ENCODE measurements around the gene MYO6.

The MYO6 gene

DNA sequence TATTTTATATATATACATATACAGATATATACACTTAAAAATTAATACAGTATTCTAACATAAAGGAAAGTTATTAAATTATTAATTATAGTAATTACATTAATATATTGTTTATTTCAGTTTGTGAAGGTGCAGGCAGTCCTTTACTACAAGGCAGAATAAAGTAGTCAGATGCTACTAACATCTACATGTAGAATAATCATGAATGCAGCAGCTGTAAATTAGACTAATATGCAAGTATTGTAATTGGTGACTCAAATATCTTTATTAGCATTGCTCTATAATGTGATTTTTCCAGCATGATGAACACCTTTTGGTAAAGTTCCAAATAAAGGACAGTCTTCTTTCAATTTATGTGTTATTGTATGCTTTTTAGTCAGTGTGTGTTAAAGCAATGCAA is 17.3 kb downstream of the MYO6 start:
- H3K27ac ChIP-seq, result no peak overlapping the region
- TF ChIP-seq ZFX (IDR thresholded peaks at IDR 0.05; ENCODE audit: borderline replicate concordance), result no peak
- TF ChIP-seq, protein P1, sequence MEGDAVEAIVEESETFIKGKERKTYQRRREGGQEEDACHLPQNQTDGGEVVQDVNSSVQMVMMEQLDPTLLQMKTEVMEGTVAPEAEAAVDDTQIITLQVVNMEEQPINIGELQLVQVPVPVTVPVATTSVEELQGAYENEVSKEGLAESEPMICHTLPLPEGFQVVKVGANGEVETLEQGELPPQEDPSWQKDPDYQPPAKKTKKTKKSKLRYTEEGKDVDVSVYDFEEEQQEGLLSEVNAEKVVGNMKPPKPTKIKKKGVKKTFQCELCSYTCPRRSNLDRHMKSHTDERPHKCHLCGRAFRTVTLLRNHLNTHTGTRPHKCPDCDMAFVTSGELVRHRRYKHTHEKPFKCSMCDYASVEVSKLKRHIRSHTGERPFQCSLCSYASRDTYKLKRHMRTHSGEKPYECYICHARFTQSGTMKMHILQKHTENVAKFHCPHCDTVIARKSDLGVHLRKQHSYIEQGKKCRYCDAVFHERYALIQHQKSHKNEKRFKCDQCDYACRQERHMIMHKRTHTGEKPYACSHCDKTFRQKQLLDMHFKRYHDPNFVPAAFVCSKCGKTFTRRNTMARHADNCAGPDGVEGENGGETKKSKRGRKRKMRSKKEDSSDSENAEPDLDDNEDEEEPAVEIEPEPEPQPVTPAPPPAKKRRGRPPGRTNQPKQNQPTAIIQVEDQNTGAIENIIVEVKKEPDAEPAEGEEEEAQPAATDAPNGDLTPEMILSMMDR (IDR thresholded peaks at IDR 0.05), result no peak

- no peak overlapping the region for H3K27ac ChIP-seq
- no peak for TF ChIP-seq ZFX (IDR thresholded peaks at IDR 0.05; ENCODE audit: borderline replicate concordance)
- TF ChIP-seq, protein P1 (IDR thresholded peaks at IDR 0.05), result no peak
These were observed 21.8 kb downstream of the MYO6 start for GRCh38 chr6:75770844-75771243.

DNA sequence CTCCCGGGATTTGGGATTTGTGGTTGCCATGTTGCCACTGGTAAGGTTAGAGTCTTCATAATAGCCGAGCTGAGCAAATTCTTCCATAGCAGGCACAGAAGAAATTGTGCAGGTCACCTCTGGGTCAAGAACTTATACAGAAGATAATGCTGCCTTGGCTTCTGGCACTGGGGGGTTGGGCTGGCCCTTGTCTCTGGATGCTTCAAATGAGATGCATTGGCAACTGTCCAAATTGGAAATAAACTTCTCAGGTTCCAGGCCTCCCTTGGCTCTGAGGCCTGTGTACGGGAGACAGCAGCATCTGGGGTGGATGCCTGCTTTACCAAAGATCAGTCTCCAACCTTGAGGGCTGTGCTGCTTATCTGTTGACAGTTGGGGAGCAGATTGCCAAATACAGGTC is 26.2 kb downstream of the MYO6 start:
- no peak overlapping the region for H3K27ac ChIP-seq
- no peak for TF ChIP-seq ZFX (IDR thresholded peaks at IDR 0.05; ENCODE audit: borderline replicate concordance)
- TF ChIP-seq, protein P1 (IDR thresholded peaks at IDR 0.05), result no peak

DNA sequence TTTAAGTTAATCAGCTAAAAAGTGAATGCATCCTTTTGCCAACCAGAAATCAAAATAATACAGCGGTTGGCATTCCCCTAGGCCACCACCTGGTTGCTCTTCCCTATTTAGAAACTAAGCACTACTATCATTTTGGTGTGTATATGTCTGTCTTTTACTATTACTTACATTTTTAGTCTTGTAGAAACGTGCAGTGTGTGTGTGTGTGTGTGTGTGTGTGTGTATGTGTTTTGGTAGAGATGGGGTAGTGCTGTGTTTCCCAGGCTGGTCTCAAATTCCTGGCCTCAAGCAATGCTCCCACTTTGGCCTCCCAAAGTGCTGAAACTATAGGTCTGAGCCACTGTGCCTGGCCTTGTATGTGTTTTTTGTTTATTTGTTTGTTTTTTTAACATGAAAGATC is 27.4 kb downstream of the MYO6 start:
- TF ChIP-seq, protein P1 (IDR thresholded peaks at IDR 0.05), result no peak
- no peak for TF ChIP-seq ZFX (IDR thresholded peaks at IDR 0.05; ENCODE audit: borderline replicate concordance)
- H3K27ac ChIP-seq, result no peak overlapping the region

GRCh38 chr6:75778757-75779156 is 29.7 kb downstream of the MYO6 start:
- no peak overlapping the region for H3K27ac ChIP-seq
- TF ChIP-seq, protein P1 (IDR thresholded peaks at IDR 0.05), result no peak
- TF ChIP-seq ZFX (IDR thresholded peaks at IDR 0.05; ENCODE audit: borderline replicate concordance), result no peak

DNA sequence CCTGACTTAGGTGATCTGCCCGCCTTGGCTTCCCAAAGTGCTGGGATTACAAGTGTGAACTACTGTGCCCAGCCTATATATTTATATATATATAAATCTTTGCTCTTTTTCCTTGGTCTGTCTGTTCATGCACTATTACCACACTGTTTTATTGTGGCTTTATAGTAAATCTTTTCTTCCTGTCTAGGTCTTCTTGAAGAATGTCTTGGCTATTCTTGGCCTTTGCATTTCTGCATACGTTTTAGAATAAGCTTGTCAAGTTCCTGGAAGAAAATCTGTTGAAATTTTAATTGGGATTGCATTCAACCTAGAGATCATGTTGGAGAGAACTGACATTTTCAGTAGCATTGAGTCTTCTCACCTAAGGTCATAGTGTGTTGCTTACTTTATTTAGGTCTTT is 37.1 kb downstream of the MYO6 start:
- no peak for TF ChIP-seq ZFX (IDR thresholded peaks at IDR 0.05; ENCODE audit: borderline replicate concordance)
- TF ChIP-seq, protein P1 (IDR thresholded peaks at IDR 0.05), result no peak

GRCh38 chr6:75788894-75789293 is 39.9 kb downstream of the MYO6 start:
- no peak overlapping the region for H3K27ac ChIP-seq
- TF ChIP-seq, protein P1 (IDR thresholded peaks at IDR 0.05), result no peak
- no peak for TF ChIP-seq ZFX (IDR thresholded peaks at IDR 0.05; ENCODE audit: borderline replicate concordance)

More for the DNA sequence above, 37.1 kb downstream of the MYO6 start:
- H3K27ac ChIP-seq, result no peak overlapping the region

Measured in 22Rv1 (cell line).